Measurements from ENCODE around the gene EEF1A1.
"Not testable (repeated sequence)": the region's sequence is repeated elsewhere in the genome, so short reads cannot be mapped to it uniquely, and the experiment has no call there.

Gene EEF1A1

DNA sequence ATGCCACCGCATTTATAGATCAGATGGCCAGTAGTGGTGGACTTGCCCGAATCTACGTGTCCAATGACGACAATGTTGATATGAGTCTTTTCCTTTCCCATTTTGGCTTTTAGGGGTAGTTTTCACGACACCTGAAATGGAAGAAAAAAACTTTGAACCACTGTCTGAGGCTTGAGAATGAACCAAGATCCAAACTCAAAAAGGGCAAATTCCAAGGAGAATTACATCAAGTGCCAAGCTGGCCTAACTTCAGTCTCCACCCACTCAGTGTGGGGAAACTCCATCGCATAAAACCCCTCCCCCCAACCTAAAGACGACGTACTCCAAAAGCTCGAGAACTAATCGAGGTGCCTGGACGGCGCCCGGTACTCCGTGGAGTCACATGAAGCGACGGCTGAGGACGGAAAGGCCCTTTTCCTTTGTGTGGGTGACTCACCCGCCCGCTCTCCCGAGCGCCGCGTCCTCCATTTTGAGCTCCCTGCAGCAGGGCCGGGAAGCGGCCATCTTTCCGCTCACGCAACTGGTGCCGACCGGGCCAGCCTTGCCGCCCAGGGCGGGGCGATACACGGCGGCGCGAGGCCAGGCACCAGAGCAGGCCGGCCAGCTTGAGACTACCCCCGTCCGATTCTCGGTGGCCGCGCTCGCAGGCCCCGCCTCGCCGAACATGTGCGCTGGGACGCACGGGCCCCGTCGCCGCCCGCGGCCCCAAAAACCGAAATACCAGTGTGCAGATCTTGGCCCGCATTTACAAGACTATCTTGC is 725 bp downstream of the EEF1A1 start:
- Histone ChIP-seq H3K36me3 (ENCODE audit: insufficient read depth, low read length) (peaks cover 41% of the 10 kb centered on the region), H3K4me1 (ENCODE audit: insufficient read depth, low read length) (no peaks in the 10 kb centered on the region), H3K9ac (ENCODE audit: low read depth, low read length) (peak overlapping the region; percentile 96), H3K9me3 (ENCODE audit: control insufficient read depth, insufficient read depth, low read length) (no peaks in the 10 kb centered on the region)

DNA sequence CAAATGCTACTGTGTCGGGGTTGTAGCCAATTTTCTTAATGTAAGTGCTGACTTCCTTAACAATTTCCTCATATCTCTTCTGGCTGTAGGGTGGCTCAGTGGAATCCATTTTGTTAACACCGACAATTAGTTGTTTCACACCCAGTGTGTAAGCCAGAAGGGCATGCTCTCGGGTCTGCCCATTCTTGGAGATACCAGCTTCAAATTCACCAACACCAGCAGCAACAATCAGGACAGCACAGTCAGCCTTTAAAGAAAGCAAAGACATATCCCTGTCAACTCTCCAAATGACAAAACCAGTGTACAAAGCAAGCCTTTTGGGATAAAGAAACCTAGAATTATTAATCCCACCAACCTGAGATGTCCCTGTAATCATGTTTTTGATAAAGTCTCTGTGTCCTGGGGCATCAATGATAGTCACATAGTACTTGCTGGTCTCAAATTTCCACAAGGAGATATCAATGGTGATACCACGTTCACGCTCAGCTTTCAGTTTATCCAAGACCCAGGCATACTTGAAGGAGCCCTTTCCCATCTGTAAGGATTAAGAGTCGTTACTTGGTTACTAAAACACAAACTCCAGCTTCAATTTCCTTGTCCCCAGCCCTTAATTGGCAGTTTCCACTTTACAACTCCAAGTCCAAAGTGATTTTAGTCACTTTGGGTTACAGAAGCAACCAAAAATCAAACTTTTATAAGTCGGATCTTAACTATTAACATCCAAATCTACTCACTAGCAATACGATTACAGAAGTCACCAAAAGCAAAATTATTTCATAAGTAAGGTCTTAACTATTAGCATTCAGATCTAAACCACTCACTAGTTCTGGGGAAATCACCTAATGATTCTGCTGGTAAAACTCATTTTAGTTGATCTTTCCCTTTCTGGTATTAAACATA is 1.6 kb downstream of the EEF1A1 start:
- H3K4me1 ChIP-seq (ENCODE audit: insufficient read depth, low read length); H3K9me3 ChIP-seq (ENCODE audit: control insufficient read depth, insufficient read depth, low read length): not testable (repeated sequence)
- Histone ChIP-seq H3K9ac (ENCODE audit: low read depth, low read length) (peak overlapping the region; percentile 96), H3K36me3 (ENCODE audit: insufficient read depth, low read length) (peaks cover 41% of the 10 kb centered on the region)

DNA sequence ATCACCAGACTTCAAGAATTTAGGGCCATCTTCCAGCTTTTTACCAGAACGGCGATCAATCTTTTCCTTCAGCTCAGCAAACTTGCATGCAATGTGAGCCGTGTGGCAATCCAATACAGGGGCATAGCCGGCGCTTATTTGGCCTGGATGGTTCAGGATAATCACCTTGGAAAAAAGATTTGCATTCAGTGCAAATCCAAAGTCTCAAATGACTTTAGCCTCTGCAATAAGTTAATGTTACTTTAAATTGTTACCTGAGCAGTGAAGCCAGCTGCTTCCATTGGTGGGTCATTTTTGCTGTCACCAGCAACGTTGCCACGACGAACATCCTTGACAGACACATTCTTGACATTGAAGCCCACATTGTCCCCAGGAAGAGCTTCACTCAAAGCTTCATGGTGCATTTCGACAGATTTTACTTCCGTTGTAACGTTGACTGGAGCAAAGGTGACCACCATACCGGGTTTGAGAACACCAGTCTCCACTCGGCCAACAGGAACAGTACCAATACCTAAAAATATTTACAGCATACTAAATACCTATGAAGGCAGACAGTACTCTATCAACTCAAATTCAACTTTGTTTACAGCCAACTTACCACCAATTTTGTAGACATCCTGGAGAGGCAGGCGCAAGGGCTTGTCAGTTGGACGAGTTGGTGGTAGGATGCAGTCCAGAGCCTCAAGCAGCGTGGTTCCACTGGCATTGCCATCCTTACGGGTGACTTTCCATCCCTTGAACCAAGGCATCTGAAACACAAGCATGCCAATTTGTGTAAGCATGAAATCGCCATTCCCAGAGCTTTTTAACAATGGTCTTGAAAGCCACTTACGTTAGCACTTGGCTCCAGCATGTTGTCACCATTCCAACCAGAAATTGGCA is 2.5 kb downstream of the EEF1A1 start:
- H3K4me1 ChIP-seq (ENCODE audit: insufficient read depth, low read length); H3K9me3 ChIP-seq (ENCODE audit: control insufficient read depth, insufficient read depth, low read length): not testable (repeated sequence)
- Histone ChIP-seq H3K36me3 (ENCODE audit: insufficient read depth, low read length) (peaks cover 41% of the 10 kb centered on the region), H3K9ac (ENCODE audit: low read depth, low read length) (peak overlapping the region; percentile 96)

DNA sequence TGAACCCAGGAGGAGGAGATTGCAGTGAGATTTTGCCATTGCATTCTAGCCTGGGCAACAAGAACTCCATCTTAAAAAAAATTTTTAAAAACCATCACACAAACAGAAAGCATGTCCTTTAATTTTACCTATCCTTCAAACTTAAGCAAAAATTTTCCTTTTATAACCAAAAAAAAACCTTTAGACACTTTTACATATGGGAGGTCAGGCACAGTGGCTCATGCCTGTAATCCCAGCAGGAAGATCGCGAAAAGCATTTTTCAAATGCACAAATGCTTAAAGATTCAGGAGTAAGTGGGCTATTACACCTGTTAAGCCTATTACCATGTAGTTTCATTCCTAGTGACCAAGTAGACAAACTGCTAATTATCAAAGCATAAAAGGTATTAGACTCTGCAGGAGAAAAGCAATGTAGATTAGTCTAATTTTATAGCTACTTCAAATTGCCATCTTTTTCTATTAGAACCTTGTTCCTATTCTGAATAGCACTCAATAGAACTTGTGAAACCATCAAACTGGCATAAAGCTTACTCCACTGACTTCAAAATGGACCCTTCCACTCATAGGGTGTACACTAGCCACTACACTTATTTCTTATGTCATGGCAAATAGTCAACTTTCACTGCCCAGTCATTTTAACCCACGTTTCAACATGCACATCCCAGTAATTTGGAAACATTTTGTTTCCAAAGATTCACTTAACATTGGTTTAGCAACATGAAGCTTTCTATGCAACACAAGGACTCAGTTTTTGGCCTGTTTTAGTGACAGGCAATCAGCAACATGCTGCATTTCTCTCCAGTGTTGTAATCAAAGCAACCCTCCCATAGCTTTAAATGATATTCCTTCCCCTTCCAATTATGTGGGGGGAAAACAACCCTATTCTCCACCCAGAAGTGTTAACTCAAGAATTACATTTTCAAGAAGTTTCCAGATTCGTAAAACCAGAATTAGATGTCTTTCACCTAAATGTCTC is 4.0 kb downstream of the EEF1A1 start:
- no peaks in the 10 kb centered on the region for H3K9me3 ChIP-seq (ENCODE audit: control insufficient read depth, insufficient read depth, low read length)
- H3K4me1 ChIP-seq (ENCODE audit: insufficient read depth, low read length), result no peaks in the 10 kb centered on the region
- H3K9ac ChIP-seq (ENCODE audit: low read depth, low read length), result peak overlapping the region; percentile 48
- peaks cover 41% of the 10 kb centered on the region for H3K36me3 ChIP-seq (ENCODE audit: insufficient read depth, low read length)

DNA sequence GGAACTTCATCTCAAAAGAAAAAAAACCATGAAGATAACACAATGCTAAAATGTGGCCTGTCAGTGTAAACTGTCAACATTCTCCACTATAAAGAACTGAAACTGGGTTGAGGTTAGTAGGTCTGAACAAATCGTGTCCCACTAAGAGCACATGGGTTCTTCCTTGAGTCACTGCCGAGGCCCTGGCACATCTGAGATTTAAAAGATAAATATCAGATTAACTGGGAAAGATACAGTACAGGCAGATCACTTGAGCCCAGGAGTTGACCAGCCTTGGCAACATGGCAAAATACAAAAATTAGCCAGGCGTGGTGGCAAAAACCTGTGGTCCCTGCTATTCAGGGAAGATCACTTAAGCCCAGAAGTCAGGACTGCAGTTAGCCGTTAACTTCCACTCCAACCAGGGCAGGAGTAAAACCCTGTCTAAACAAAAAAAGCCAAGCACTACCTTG is 5.6 kb downstream of the EEF1A1 start:
- H3K9ac ChIP-seq (ENCODE audit: low read depth, low read length), result no peak overlapping the region
- no peaks in the 10 kb centered on the region for H3K9me3 ChIP-seq (ENCODE audit: control insufficient read depth, insufficient read depth, low read length)
- H3K36me3 ChIP-seq (ENCODE audit: insufficient read depth, low read length), result peaks cover 36% of the 10 kb centered on the region
- no peaks in the 10 kb centered on the region for H3K4me1 ChIP-seq (ENCODE audit: insufficient read depth, low read length)

DNA sequence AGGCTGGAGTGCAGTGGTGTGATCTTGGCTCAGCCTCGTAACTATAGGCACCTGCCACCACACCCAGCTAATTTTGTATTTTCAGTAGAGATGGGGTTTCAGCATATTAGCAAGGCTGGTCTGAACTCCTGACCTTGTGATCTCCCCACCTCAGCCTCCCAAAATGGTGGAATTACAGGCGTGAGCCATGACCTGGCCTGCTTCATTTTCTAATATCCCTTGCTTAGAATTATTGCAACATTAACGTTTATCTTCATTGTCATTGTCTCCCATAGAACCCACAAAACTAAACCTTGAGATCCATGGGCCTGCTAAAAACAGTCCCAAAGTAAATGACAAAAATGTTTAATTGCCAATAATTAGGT is 6.1 kb downstream of the EEF1A1 start:
- Histone ChIP-seq H3K9ac (ENCODE audit: low read depth, low read length) (no peak overlapping the region), H3K36me3 (ENCODE audit: insufficient read depth, low read length) (peaks cover 31% of the 10 kb centered on the region), H3K4me1 (ENCODE audit: insufficient read depth, low read length) (no peaks in the 10 kb centered on the region), H3K9me3 (ENCODE audit: control insufficient read depth, insufficient read depth, low read length) (no peaks in the 10 kb centered on the region)

DNA sequence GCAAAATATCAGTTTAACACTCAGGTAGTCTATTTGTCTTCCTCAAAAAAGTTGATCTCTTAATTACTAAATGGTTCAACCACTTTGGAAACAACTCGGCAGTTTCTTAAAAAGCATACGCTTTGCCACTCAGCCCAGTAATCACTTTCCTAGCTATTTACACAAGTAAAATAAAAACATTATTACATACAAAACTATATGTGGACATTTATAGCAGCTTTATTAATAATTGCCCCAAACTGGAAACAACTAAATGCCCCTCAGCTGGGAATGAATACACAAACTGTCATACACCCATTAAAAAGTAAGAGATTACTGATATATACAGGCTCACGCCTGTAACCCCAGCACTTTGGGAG is 7.4 kb downstream of the EEF1A1 start:
- H3K36me3 ChIP-seq (ENCODE audit: insufficient read depth, low read length), result peaks cover 19% of the 10 kb centered on the region
- H3K4me1 ChIP-seq (ENCODE audit: insufficient read depth, low read length), result no peaks in the 10 kb centered on the region
- no peaks in the 10 kb centered on the region for H3K9me3 ChIP-seq (ENCODE audit: control insufficient read depth, insufficient read depth, low read length)
- no peak overlapping the region for H3K9ac ChIP-seq (ENCODE audit: low read depth, low read length)

DNA sequence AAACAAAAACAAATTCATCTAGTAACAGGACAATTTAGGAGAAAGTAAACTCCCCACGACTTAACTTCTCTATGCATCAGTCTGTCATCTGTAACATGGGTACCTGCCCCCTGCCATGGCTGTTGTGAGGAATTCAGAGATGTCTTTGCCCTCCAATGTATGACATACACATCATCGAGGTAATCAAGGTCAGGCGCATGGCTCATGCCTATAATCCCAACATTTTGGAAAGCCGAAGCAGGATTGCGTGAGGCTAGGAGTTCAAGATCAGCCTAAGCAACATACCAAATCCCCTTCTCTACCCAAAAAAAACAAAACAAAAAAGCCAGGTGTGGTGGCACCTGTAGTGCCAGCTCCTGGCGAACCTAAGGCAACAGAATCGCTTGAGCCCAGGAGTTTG is 9.0 kb downstream of the EEF1A1 start:
- no peaks in the 10 kb centered on the region for H3K9me3 ChIP-seq (ENCODE audit: control insufficient read depth, insufficient read depth, low read length)
- peaks cover 4% of the 10 kb centered on the region for H3K36me3 ChIP-seq (ENCODE audit: insufficient read depth, low read length)
- no peaks in the 10 kb centered on the region for H3K4me1 ChIP-seq (ENCODE audit: insufficient read depth, low read length)
- H3K9ac ChIP-seq (ENCODE audit: low read depth, low read length), result no peak overlapping the region

DNA sequence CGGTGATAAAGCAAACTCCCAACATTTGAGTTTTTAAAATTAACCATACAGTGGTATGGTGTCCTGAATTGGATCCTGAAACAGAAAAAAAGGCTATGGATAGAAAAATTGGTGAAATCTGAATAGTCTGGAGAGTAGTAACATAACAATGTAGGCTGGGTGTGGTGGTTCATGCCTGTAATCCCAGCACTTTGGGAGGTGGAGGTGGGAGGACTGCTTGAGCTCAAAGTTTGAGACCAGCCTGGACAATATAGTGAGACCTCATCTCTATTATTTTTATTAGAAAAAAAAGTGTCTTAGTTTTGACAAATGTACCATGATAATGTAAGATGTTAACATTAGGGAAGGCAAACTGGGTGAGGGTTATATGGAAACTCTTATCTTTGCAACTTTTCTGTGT is 11.0 kb downstream of the EEF1A1 start:
- H3K9me3 ChIP-seq (ENCODE audit: control insufficient read depth, insufficient read depth, low read length), result no peaks in the 10 kb centered on the region
- no peak overlapping the region for H3K9ac ChIP-seq (ENCODE audit: low read depth, low read length)
- H3K36me3 ChIP-seq (ENCODE audit: insufficient read depth, low read length), result no peaks in the 10 kb centered on the region
- no peaks in the 10 kb centered on the region for H3K4me1 ChIP-seq (ENCODE audit: insufficient read depth, low read length)

DNA sequence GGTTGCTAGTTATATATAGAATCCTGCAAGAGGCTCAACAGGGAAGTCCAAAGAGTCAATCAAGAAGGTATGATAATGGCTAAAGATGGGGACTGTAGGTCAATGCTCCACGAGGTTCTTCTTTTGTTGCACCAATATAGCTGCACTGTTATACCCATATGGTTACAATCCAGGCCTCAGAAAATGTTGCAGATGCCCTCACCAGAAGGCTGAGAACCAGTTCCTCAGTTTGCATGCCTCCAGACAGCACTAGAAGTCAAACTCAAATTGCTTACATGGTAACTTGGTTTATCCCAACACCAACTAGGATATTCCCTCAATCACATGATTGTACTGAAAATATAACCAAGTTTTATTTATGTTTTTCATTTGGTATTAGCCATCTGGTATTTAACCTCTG is 12.1 kb downstream of the EEF1A1 start:
- no peak overlapping the region for H3K9ac ChIP-seq (ENCODE audit: low read depth, low read length)
- H3K36me3 ChIP-seq (ENCODE audit: insufficient read depth, low read length), result no peaks in the 10 kb centered on the region
- no peaks in the 10 kb centered on the region for H3K4me1 ChIP-seq (ENCODE audit: insufficient read depth, low read length)
- H3K9me3 ChIP-seq (ENCODE audit: control insufficient read depth, insufficient read depth, low read length), result no peaks in the 10 kb centered on the region

DNA sequence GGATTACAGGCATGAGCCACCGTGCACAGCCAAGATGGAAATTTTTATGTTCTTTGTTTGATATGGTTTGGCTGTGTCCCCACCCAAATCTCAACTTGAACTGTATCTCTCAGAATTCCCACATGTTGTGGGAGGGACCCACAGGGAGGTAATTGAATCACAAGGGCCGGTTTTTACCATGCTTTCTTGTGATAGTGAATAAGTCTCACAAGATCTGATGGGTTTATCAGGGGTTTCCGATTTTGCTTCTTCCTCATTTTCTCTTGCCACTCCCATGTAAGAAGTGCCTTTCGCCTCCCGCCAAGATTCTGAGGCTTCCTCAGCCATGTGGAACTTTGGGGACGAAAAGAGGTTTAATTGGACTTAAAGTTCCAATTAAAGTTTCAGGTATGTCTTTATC is 14.6 kb downstream of the EEF1A1 start:
- H3K4me1 ChIP-seq (ENCODE audit: insufficient read depth, low read length), result no peaks in the 10 kb centered on the region
- H3K9ac ChIP-seq (ENCODE audit: low read depth, low read length), result no peak overlapping the region
- 0 out of 2 replicates have a peak, but pooled peaks cover 6% of the 10 kb centered on the region for H3K36me3 ChIP-seq (ENCODE audit: insufficient read depth, low read length)
- no peaks in the 10 kb centered on the region for H3K9me3 ChIP-seq (ENCODE audit: control insufficient read depth, insufficient read depth, low read length)

DNA sequence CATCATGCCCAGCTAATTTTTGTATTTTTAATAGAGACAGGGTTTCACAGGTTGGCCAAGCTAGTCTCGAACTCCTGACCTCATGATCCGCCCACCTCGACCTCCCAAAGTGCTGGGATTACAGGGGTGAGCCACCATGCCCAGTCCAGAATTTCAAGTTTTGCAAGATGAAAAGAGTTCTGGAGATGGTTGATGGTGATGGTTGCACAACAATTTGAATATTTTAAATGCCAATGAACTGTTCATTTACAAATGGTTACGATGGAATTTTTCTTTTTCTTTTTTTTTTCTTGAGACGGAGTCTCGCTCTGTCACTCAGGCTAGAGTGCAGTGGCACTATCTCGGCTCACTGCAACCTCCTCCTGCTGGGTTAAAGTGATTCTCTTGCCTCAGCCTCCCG is 15.1 kb downstream of the EEF1A1 start:
- H3K4me1 ChIP-seq (ENCODE audit: insufficient read depth, low read length); H3K9ac ChIP-seq (ENCODE audit: low read depth, low read length); H3K9me3 ChIP-seq (ENCODE audit: control insufficient read depth, insufficient read depth, low read length); H3K36me3 ChIP-seq (ENCODE audit: insufficient read depth, low read length): not testable (repeated sequence)

DNA sequence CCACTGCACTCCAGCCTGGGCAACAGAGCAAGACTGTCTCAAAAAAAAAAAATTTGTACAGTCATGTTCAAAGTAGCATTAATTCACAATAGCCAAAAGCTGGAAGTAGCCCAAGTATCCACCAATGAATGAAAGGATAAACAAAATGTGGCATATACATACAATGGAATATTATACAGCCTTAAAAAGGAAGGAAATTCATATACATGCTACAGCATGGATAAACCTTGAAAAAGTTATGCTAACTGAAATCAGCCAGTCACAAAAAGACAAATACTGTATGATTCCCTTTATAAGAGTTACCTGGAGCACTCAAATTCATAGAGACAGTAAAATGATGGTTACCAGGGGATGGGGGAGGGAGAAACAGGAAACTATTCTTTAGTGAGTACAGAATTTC is 15.7 kb downstream of the EEF1A1 start:
- Histone ChIP-seq H3K9ac (ENCODE audit: low read depth, low read length) (no peak overlapping the region), H3K9me3 (ENCODE audit: control insufficient read depth, insufficient read depth, low read length) (no peaks in the 10 kb centered on the region), H3K4me1 (ENCODE audit: insufficient read depth, low read length) (no peaks in the 10 kb centered on the region), H3K36me3 (ENCODE audit: insufficient read depth, low read length) (0 out of 2 replicates have a peak, but pooled peaks cover 6% of the 10 kb centered on the region)
